ENCODE measurements around the gene COMMD1.
"Not testable (repeated sequence)": the region's sequence is repeated elsewhere in the genome, so short reads cannot be mapped to it uniquely, and the experiment has no call there.

COMMD1 gene

GRCh38 chr2:61995515-61995914 is 90.0 kb downstream of the COMMD1 start:
- H3K4me1 ChIP-seq (ENCODE audit: control insufficient read depth, insufficient read depth, low read length, poor library complexity, severe bottlenecking): no peaks in the 10 kb centered on the region
- H3K27ac ChIP-seq (ENCODE audit: low read depth, low read length, severe bottlenecking): no peak overlapping the region
- H3K36me3 ChIP-seq (ENCODE audit: control insufficient read depth, insufficient read depth, low read length): no peaks in the 10 kb centered on the region
- 78 to 83% methylated on average over 1 of the region's 2 CpGs for WGBS, 2 experiments (ENCODE audit: insufficient coverage in 2 of 2)
- H3K9me3 ChIP-seq (ENCODE audit: control insufficient read depth, low read length): no peaks in the 10 kb centered on the region
- no peak overlapping the region for H3K4me3 ChIP-seq (ENCODE audit: extremely low read depth, insufficient read depth, low read length, poor library complexity, severe bottlenecking)

GRCh38 chr2:61998426-61998825 is 93.0 kb downstream of the COMMD1 start:
- Histone ChIP-seq H3K36me3 (ENCODE audit: control insufficient read depth, insufficient read depth, low read length) (no peaks in the 10 kb centered on the region), H3K4me3 (ENCODE audit: extremely low read depth, insufficient read depth, low read length, poor library complexity, severe bottlenecking) (no peak overlapping the region), H3K27ac (ENCODE audit: low read depth, low read length, severe bottlenecking) (no peak overlapping the region), H3K9me3 (ENCODE audit: control insufficient read depth, low read length) (no peaks in the 10 kb centered on the region), H3K4me1 (ENCODE audit: control insufficient read depth, insufficient read depth, low read length, poor library complexity, severe bottlenecking) (no peaks in the 10 kb centered on the region)
- WGBS, 2 experiments (ENCODE audit: insufficient coverage in 2 of 2): 100% methylated on average over 7 of the region's 8 CpGs

GRCh38 chr2:62000538-62000937 is 95.1 kb downstream of the COMMD1 start:
- no peaks in the 10 kb centered on the region for H3K9me3 ChIP-seq (ENCODE audit: control insufficient read depth, low read length)
- 79 to 85% methylated on average over 4 to 5 of the region's 5 CpGs for WGBS, 2 experiments (ENCODE audit: insufficient coverage in 2 of 2)
- no peak overlapping the region for H3K27ac ChIP-seq (ENCODE audit: low read depth, low read length, severe bottlenecking)
- no peaks in the 10 kb centered on the region for H3K36me3 ChIP-seq (ENCODE audit: control insufficient read depth, insufficient read depth, low read length)
- H3K4me1 ChIP-seq (ENCODE audit: control insufficient read depth, insufficient read depth, low read length, poor library complexity, severe bottlenecking): no peaks in the 10 kb centered on the region
- no peak overlapping the region for H3K4me3 ChIP-seq (ENCODE audit: extremely low read depth, insufficient read depth, low read length, poor library complexity, severe bottlenecking)

- Histone ChIP-seq H3K4me3 (ENCODE audit: extremely low read depth, insufficient read depth, low read length, poor library complexity, severe bottlenecking) (no peak overlapping the region), H3K4me1 (ENCODE audit: control insufficient read depth, insufficient read depth, low read length, poor library complexity, severe bottlenecking) (no peaks in the 10 kb centered on the region), H3K36me3 (ENCODE audit: control insufficient read depth, insufficient read depth, low read length) (no peaks in the 10 kb centered on the region), H3K27ac (ENCODE audit: low read depth, low read length, severe bottlenecking) (no peak overlapping the region), H3K9me3 (ENCODE audit: control insufficient read depth, low read length) (no peaks in the 10 kb centered on the region)
Measured at GRCh38 chr2:62001431-62001830, 96.0 kb downstream of the COMMD1 start.

- not testable (repeated sequence) for H3K4me1 ChIP-seq (ENCODE audit: control insufficient read depth, insufficient read depth, low read length, poor library complexity, severe bottlenecking); H3K27ac ChIP-seq (ENCODE audit: low read depth, low read length, severe bottlenecking); H3K9me3 ChIP-seq (ENCODE audit: control insufficient read depth, low read length); H3K4me3 ChIP-seq (ENCODE audit: extremely low read depth, insufficient read depth, low read length, poor library complexity, severe bottlenecking); H3K36me3 ChIP-seq (ENCODE audit: control insufficient read depth, insufficient read depth, low read length)
- WGBS, 2 experiments (ENCODE audit: insufficient coverage in 2 of 2): no CpG with 5 or more reads among the region's 5 CpGs
Measured at GRCh38 chr2:62004428-62004827, 99.0 kb downstream of the COMMD1 start.

DNA sequence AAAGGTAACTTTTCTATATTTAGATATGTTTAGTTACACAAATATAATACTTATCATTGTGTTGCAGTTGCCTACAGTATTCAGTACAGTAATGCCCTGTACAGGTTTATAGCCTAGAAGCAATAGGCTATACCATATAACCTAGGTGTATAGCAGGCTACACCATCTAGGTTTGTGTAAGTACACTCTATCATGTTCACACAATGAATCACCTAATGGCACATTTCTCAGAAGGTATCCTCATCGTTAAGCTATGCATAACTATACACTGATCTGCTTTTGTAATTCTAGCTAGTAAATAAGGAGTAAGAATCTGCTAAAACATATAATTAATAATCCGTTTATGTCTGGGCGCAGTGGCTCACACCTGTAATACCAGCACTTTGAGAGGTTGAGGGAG is 102.1 kb downstream of the COMMD1 start:
- Histone ChIP-seq H3K27ac (ENCODE audit: low read depth, low read length, severe bottlenecking) (no peak overlapping the region), H3K9me3 (ENCODE audit: control insufficient read depth, low read length) (no peaks in the 10 kb centered on the region), H3K36me3 (ENCODE audit: control insufficient read depth, insufficient read depth, low read length) (no peaks in the 10 kb centered on the region), H3K4me1 (ENCODE audit: control insufficient read depth, insufficient read depth, low read length, poor library complexity, severe bottlenecking) (no peaks in the 10 kb centered on the region), H3K4me3 (ENCODE audit: extremely low read depth, insufficient read depth, low read length, poor library complexity, severe bottlenecking) (no peak overlapping the region)
- 100% methylated on average over 2 of the region's 3 CpGs; no CpG with 5 or more reads in 1 of the 2 experiments for WGBS, 2 experiments (ENCODE audit: insufficient coverage in 2 of 2)

GRCh38 chr2:62010632-62011256 is 105.3 kb downstream of the COMMD1 start:
- 83 to 91% methylated on average over 2 to 3 of the region's 3 CpGs for WGBS, 2 experiments (ENCODE audit: insufficient coverage in 2 of 2)
- H3K4me1 ChIP-seq (ENCODE audit: control insufficient read depth, insufficient read depth, low read length, poor library complexity, severe bottlenecking): no peaks in the 10 kb centered on the region

GRCh38 chr2:62013641-62014040 is 108.2 kb downstream of the COMMD1 start:
- Histone ChIP-seq H3K36me3 (ENCODE audit: control insufficient read depth, insufficient read depth, low read length) (no peaks in the 10 kb centered on the region), H3K27ac (ENCODE audit: low read depth, low read length, severe bottlenecking) (no peak overlapping the region), H3K4me1 (ENCODE audit: control insufficient read depth, insufficient read depth, low read length, poor library complexity, severe bottlenecking) (no peaks in the 10 kb centered on the region), H3K9me3 (ENCODE audit: control insufficient read depth, low read length) (no peaks in the 10 kb centered on the region), H3K4me3 (ENCODE audit: extremely low read depth, insufficient read depth, low read length, poor library complexity, severe bottlenecking) (no peak overlapping the region)

More at GRCh38 chr2:62010632-62011256, 105.3 kb downstream of the COMMD1 start:
- H3K4me3 ChIP-seq (ENCODE audit: extremely low read depth, insufficient read depth, low read length, poor library complexity, severe bottlenecking): no peak overlapping the region
- no peaks in the 10 kb centered on the region for H3K9me3 ChIP-seq (ENCODE audit: control insufficient read depth, low read length)
- H3K36me3 ChIP-seq (ENCODE audit: control insufficient read depth, insufficient read depth, low read length): no peaks in the 10 kb centered on the region
- no peak overlapping the region for H3K27ac ChIP-seq (ENCODE audit: low read depth, low read length, severe bottlenecking)

- H3K27ac ChIP-seq (ENCODE audit: low read depth, low read length, severe bottlenecking): no peak overlapping the region
- no peaks in the 10 kb centered on the region for H3K4me1 ChIP-seq (ENCODE audit: control insufficient read depth, insufficient read depth, low read length, poor library complexity, severe bottlenecking)
- no peaks in the 10 kb centered on the region for H3K36me3 ChIP-seq (ENCODE audit: control insufficient read depth, insufficient read depth, low read length)
- H3K4me3 ChIP-seq (ENCODE audit: extremely low read depth, insufficient read depth, low read length, poor library complexity, severe bottlenecking): no peak overlapping the region
- H3K9me3 ChIP-seq (ENCODE audit: control insufficient read depth, low read length): no peaks in the 10 kb centered on the region
- WGBS, 2 experiments (ENCODE audit: insufficient coverage in 2 of 2): 81 to 85% methylated on average over 2 of the region's 2 CpGs
Measured at GRCh38 chr2:62014102-62014501, 108.6 kb downstream of the COMMD1 start.

DNA sequence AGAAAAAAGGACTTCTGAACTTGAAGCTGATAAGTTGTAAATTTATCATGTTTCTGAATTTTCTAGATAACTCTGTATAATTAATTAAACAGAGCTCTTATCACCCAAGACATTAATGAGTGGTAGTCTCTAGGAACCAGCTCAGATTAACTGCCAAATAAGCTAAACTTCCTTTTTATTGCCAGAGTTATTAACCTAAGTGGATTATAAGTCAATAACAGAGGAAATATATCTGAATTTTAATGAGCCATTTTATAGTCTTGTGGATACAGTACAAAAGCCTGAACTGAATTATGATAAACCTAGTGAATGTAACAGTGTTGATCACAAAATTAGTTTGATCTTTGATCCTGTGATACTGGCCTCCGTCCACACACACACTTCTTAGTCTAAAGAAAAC is 111.5 kb downstream of the COMMD1 start:
- no peaks in the 10 kb centered on the region for H3K4me1 ChIP-seq (ENCODE audit: control insufficient read depth, insufficient read depth, low read length, poor library complexity, severe bottlenecking)
- no peak overlapping the region for H3K27ac ChIP-seq (ENCODE audit: low read depth, low read length, severe bottlenecking)
- no peaks in the 10 kb centered on the region for H3K36me3 ChIP-seq (ENCODE audit: control insufficient read depth, insufficient read depth, low read length)
- H3K9me3 ChIP-seq (ENCODE audit: control insufficient read depth, low read length): no peaks in the 10 kb centered on the region
- no peak overlapping the region for H3K4me3 ChIP-seq (ENCODE audit: extremely low read depth, insufficient read depth, low read length, poor library complexity, severe bottlenecking)
- no CpG with 5 or more reads among the region's 1 CpG for WGBS, 2 experiments (ENCODE audit: insufficient coverage in 2 of 2)

DNA sequence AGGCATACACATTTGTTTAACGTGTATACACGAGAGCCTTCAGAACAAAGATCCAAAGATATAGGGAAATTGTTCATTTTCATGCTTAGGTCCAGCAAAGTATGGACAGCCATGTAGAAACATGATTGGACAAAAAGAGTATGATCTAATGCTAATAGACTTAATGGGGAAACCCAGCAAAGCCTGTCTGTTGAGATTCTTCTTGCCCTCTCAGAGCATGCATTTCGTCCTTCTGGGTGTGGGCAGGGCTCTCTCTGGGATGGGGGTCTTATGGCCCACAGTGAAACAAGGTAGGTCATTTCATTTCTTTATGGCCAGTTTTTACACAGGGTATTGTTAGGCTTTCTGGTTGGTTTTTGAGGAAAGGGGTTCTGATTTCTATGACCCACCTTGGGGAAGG is 124.4 kb downstream of the COMMD1 start:
- Histone ChIP-seq H3K36me3 (ENCODE audit: control insufficient read depth, insufficient read depth, low read length) (no peaks in the 10 kb centered on the region), H3K4me3 (ENCODE audit: extremely low read depth, insufficient read depth, low read length, poor library complexity, severe bottlenecking) (no peak overlapping the region), H3K27ac (ENCODE audit: low read depth, low read length, severe bottlenecking) (no peak overlapping the region), H3K4me1 (ENCODE audit: control insufficient read depth, insufficient read depth, low read length, poor library complexity, severe bottlenecking) (no peaks in the 10 kb centered on the region), H3K9me3 (ENCODE audit: control insufficient read depth, low read length) (no peaks in the 10 kb centered on the region)
- 93 to 100% methylated on average over 2 to 3 of the region's 3 CpGs for WGBS, 2 experiments (ENCODE audit: insufficient coverage in 2 of 2)
